RKO (cell line): ENCODE measurements around the gene NADK.
"Not testable (repeated sequence)": the region's sequence is repeated elsewhere in the genome, so short reads cannot be mapped to it uniquely, and the experiment has no call there.

Source experiments
- DNase-seq: peaks from one replicate; pipeline ENCODE4 v3.0.0-alpha.2; 2016; ENCODE audit warnings: low spot score

Gene NADK

DNA sequence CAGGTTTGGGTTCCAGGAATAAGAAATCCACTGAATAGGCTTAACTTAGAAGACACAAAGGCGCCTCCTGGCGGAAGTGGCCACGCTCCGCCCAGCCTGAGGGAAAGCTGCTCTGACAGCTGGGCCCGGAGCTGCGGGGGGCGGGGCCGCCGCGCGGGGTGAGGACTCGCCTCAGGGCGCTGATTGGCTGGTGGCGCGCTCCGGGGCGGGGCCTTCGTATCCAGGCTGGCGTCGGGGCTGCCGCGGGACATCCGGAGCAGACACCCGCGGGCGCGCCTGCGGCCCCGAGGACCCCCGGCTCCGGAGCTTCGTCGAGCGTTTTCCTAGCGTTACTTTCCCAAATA lies 31.7 kb downstream of the NADK start:
- DNase-seq: not testable (repeated sequence)

DNA sequence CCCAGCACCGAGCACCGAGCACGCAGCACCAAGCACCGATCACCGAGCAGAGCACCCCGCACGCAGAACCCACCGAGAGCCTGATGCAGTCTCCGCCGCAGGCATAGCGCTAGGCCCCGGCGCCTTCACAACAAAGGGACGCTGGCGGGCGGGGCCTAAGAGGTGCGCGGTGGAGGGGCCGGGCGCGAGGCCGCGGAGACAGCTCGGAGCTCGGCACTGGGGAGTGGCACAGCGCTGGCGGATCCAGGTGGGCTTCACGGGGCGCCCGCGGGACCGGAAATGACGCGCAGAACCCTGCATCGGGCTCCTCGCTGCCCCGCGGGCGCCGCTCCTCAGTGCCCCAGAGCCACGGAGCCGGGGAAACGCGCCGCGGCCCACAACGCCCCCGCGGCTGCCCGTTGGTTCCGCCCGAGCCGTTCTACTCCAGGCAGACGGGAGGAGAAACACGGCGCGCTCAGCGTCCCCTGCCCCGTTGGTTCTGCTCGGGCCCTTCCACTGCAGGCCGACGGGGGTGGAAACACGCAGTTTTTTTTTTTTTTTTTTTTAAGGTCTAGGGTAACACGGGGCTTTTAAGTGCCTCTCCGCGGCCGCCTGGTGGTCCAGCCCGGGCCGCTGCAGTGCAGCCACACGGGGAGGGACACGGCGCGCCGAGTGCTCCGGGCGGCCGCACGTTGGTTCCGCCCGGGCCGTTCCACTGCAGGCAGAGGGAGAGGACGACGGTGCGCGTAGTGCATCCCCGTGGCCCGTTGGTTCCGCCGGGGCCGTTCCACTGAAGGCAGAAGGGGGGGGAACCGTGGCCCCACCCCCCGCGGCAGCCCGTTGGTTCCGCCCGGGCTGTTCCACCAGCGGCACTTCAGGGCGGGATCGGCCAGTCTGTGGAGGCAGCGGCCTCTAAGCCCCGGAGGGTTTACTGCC lies 32.4 kb downstream of the NADK start:
- DNase-seq: peak; percentile 72

GRCh38 chr1:1742529-1742928 lies 35.7 kb downstream of the NADK start:
- not testable (repeated sequence) for DNase-seq

DNA sequence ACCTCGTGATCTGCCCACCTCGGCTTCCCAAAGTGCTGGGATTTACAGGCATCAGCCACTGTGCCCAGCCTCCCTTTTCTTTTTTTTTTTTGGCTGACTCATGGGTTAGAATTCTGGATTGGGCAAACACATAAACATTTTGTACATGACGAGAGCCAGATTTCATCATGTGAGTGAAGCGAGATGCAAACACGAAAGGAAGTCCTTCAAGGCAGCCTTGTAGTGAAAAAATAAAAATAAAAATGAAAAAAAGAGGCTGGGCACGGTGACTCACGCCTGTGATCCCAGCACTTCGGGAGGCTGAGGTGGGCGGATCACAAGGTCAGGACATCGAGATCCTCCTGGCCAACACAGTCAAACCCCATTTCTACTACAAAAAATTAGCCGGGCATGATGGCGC lies 37.3 kb downstream of the NADK start:
- peak; percentile 73 for DNase-seq

GRCh38 chr1:1738799-1739337 lies 39.4 kb downstream of the NADK start:
- not testable (repeated sequence) for DNase-seq

- not testable (repeated sequence) for DNase-seq
Observed at GRCh38 chr1:1737675-1738590, 40.3 kb downstream of the NADK start.

- no peak for DNase-seq
Observed at GRCh38 chr1:1732381-1732780, 45.9 kb downstream of the NADK start.

DNA sequence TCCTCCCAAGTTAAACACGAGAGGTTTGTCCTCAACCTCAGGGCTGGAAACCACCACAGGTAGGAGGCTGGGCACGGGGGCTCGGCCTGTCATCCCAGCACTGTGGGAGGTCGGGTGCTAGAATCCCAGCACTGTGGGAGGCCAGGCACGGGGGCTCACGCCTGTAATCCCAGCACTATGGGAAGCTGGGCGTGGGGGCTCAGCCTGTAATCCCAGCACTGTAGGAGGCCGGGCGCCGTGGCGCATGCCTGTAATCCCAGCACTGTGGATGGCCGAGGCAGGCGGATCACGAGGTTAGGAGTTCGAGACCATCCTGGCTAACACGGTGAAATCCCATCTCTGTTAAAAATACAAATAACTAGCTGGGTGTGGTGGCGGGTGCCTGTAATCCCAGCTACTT lies 47.4 kb downstream of the NADK start:
- no peak for DNase-seq

- not testable (repeated sequence) for DNase-seq
Observed at GRCh38 chr1:1730230-1730629, 48.0 kb downstream of the NADK start.

GRCh38 chr1:1729116-1729816 lies 49.0 kb downstream of the NADK start:
- not testable (repeated sequence) for DNase-seq

DNA sequence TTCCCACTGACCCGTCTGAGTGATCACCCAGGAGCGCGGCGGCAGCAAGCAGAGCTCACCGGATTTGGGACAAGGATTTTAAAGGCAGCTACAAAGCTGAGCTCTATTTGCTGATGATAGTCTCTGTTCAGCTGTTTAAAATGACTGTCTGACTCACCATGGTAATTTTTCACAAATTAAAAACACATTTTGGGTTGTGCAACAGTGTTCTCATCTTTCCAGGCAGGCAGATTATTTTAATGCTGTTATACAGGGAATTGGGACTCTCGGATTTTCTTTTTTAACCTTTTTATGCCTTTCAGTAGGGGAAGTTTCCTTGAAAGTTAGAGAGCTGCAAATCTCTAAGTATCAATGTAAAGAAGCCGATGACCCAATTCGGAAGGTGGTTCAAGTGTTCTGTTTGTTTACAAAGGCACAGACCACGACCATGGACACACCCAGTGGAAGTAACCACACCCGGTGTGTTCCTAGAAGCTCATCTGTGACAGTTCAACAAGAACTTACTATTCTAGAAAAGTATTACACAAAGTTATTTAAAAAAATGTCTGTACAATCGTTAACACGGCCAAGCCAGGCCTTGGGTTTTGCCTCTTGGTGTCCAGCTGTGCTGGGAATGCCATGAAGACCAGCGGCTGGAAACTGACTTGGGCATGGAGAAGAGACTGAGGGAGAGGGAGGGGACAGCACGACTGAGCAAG lies 49.8 kb downstream of the NADK start:
- not testable (repeated sequence) for DNase-seq

DNA sequence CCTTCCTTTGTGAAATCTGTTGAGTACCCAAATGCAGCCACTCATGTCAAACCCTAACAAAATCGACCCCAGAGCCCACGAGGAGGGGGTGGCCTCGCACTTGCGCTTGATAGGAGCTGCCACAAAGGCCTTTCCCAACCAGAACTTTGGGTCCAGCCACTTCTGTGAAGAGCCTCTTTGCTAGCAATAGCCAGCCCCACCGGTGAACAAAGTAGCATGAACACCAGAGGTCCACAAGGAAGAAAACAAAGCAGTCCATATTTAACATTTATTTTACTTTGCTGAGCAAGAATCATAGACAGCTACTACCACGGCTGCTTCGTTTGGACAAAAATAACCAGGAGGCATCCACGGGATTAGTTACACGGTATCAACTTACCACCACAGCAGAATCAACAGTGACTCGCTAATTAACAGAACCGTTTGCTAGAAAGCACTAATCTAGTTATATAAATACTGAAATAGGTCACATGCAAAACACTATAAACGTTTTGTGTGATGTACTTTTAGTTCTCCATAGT lies 51.1 kb downstream of the NADK start:
- DNase-seq: not testable (repeated sequence)

- DNase-seq: not testable (repeated sequence)
Observed at GRCh38 chr1:1726088-1726487, 52.2 kb downstream of the NADK start.

DNA sequence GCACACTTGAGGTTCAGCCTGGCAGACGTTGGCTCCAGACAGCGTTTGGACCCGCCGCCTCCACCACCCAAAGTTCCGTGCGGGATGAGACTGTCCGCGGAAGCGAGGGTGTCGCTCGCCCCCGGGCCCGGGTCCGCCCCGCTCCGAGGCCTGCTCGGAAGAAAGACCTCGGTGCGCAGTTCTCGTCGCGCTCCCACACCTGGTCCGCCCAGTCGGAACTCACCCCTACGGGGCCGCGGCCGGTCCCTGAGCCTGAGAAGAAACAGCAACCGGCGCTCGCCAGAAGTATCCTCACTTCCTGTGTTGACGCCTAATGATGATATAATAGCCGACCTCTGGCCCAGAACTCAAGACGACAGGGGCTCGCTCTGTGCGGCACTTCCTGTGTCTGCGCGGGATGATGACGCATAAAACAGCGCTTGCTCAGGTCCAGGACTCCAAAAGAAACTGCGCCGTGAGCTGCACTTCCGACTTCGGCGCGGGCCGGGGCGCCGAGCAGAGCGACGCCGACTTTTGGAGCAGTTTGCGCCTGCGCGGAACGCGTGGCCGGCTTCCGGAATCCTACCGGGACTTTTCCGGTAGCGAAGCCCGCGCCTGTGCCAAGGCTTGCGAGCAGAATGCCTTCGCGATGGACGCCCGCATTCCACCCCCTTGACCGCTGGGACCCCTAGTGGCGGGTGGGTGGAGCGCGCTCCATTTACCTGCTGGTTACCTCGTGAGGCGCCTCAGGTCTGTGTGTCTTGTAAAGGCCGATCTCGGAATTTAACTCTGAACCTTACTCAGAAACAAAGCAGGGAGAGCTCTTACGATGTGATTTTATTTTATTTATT lies 54.0 kb downstream of the NADK start, which contains the start of gene CDK11A:
Gene CDK11A, minus strand, starts transcription at position 323 of the 830 bp plus-strand sequence. CDS start 1,539 bp downstream, outside the sequence.
- peak; percentile 100 for DNase-seq

- no peak for DNase-seq
Observed at GRCh38 chr1:1721201-1721600, 57.1 kb downstream of the NADK start.

- DNase-seq: not testable (repeated sequence)
Observed at GRCh38 chr1:1715109-1715883, 63.0 kb downstream of the NADK start.

DNA sequence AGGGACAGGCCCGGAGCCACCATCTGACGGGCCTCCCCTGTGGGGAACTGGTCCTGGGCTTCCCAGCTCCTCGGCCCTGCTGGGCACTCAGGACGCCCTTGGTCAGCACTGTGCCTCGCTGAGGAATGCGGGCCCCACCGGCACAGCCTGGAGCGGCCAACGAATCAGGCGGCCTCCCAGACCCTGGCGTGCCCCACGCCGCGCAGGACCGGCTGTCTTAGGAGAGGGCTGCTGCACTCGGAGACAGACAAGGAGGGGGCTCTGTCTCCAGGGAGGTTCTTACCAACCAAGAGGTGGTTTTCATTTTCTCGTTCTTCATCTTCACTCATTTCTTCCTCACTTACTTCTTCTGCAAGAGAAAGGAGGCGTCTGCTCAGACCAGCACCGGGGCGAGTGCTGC lies 70.4 kb downstream of the NADK start:
- not testable (repeated sequence) for DNase-seq

DNA sequence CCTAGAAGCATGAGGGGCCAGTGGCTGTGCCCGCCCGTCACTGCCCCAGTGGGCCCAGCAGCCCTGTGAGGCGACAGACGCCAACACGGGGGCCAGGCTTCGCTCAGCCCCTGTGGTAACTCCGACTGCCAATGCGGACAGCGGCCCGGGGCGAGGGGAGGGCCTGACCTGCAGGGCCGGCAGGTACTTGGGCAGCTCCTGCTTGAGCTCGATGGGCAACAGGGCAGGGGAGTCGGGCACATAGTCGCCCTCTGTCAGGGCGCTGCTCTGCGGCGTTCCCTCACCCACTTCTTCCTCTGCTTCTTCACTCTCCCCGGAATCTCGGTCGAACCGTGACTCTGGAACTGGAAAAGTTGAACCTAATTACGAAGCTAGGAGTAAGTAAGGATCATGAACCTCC lies 71.0 kb downstream of the NADK start:
- not testable (repeated sequence) for DNase-seq

- not testable (repeated sequence) for DNase-seq
Observed at GRCh38 chr1:1705623-1706022, 72.6 kb downstream of the NADK start.
